IMR-90 (cell line): ENCODE measurements around the gene GLP2R. TPM values are rescaled to one million over a fixed set of nuclear protein-coding genes. Genes with fewer than 3 reads are reported as not detected.

Source experiments
- ATAC-seq: fragments of 200-7000 bp; cut with Tn5 transposase; 2 replicates; pipeline ENCODE4 v1.9.1; 2020; ENCODE audit warnings: low read depth, mild to moderate bottlenecking, moderate library complexity
- BruUV-seq: library from RNA; stranded (reverse); fragments of 400-500 nt; replicated peaks from 2 replicates; lab custom pipeline; 2021; lab: Mats Ljungman, UMichigan
- CTCF ChIA-PET: fragments of 300-600 bp; formaldehyde crosslinking; extraction: SDS; loops from one replicate; lab custom pipeline; 2021; ENCODE audit warnings: antibody characterized with exemption; lab: Yijun Ruan, JAX
- POLR2A ChIA-PET: fragments of 300-600 bp; sonication (Branson Sonifier 250); formaldehyde crosslinking; loops from one replicate; lab custom pipeline; 2022; ENCODE audit warnings: antibody characterized with exemption; ENCODE audit not compliant: unreplicated experiment; lab: Charles Lee
- DNase-seq: peaks from one replicate; pipeline ENCODE4 v3.0.0; 2013
- H2AFZ ChIP-seq: replicated peaks from 2 replicates; pipeline ENCODE3; 2013; ENCODE audit warnings: low read length, mild to moderate bottlenecking; ENCODE audit not compliant: poor library complexity
- H2AK5ac ChIP-seq: 2 replicates; pipeline ENCODE4 v1.6.1; 2013; ENCODE audit warnings: low read depth, low read length, inconsistent platforms
- H2AK9ac ChIP-seq: replicated peaks from 2 replicates; pipeline ENCODE3; 2013; ENCODE audit warnings: mild to moderate bottlenecking, low read depth, low read length, moderate library complexity; ENCODE audit not compliant: poor library complexity
- H2BK120ac ChIP-seq: 2 replicates; pipeline ENCODE4 v1.6.1; 2013; ENCODE audit warnings: low read depth, low read length, inconsistent platforms
- H2BK15ac ChIP-seq: 3 replicates; pipeline ENCODE4 v1.6.1; 2013; ENCODE audit warnings: low read depth, low read length, inconsistent platforms
- H2BK20ac ChIP-seq: 2 replicates; pipeline ENCODE4 v1.6.1; 2013; ENCODE audit warnings: low read depth, mild to moderate bottlenecking, inconsistent platforms, low read length, moderate library complexity
- H2BK5ac ChIP-seq: 2 replicates; pipeline ENCODE4 v1.6.1; 2013; ENCODE audit warnings: mild to moderate bottlenecking, low read depth, low read length, inconsistent platforms; ENCODE audit not compliant: poor library complexity, severe bottlenecking
- H3K14ac ChIP-seq: replicated peaks from 2 replicates; pipeline ENCODE4 v1.6.1; 2013; ENCODE audit warnings: low read depth, low read length, inconsistent platforms
- H3K18ac ChIP-seq: 2 replicates; pipeline ENCODE4 v1.6.1; 2013; ENCODE audit warnings: low read depth, low read length, control low read depth
- H3K23ac ChIP-seq: 2 replicates; pipeline ENCODE4 v1.6.1; 2013; ENCODE audit warnings: low read depth, low read length, inconsistent platforms
- H3K27ac ChIP-seq: 2 replicates; pipeline ENCODE4 v1.5.1; 2013; ENCODE audit warnings: mild to moderate bottlenecking, control low read depth, low read length; ENCODE audit not compliant: insufficient read depth
- H3K27me3 ChIP-seq: 2 replicates; pipeline ENCODE4 v1.6.1; 2013; ENCODE audit warnings: low read length; ENCODE audit not compliant: control insufficient read depth, insufficient read depth
- H3K36me3 ChIP-seq: 2 replicates; pipeline ENCODE4 v1.6.1; 2013; ENCODE audit warnings: low read length, mixed read lengths; ENCODE audit not compliant: control insufficient read depth, insufficient read depth
- H3K4ac ChIP-seq: 2 replicates; pipeline ENCODE4 v1.6.1; 2013; ENCODE audit warnings: low read depth, low read length, inconsistent platforms
- H3K4me1 ChIP-seq: 2 replicates; pipeline ENCODE4 v1.6.1; 2013; ENCODE audit warnings: low read length, mixed read lengths; ENCODE audit not compliant: control insufficient read depth, insufficient read depth
- H3K4me2 ChIP-seq: 2 replicates; pipeline ENCODE4 v1.6.1; 2013; ENCODE audit warnings: low read depth, mild to moderate bottlenecking, control low read depth, low read length, moderate library complexity
- H3K4me3 ChIP-seq: 2 replicates; pipeline ENCODE4 v1.5.1; 2013; ENCODE audit warnings: low read depth, mild to moderate bottlenecking, control low read depth, low read length, moderate library complexity; ENCODE audit not compliant: insufficient read depth
- H3K56ac ChIP-seq: 2 replicates; pipeline ENCODE4 v1.6.1; 2013; ENCODE audit warnings: low read length, inconsistent platforms; ENCODE audit not compliant: insufficient read depth; ENCODE audit errors: extremely low read depth
- H3K79me1 ChIP-seq, 2 experiments: 2 replicates each; pipeline ENCODE4 v1.6.1; 2013; ENCODE audit warnings: low read length in 2 of 2, inconsistent platforms in 1 of 2, low read depth in 1 of 2
- H3K9ac ChIP-seq: 2 replicates; pipeline ENCODE4 v1.6.1; 2013; ENCODE audit warnings: low read depth, low read length, control low read depth
- H3K9me1 ChIP-seq: 2 replicates; pipeline ENCODE4 v1.6.1; 2013; ENCODE audit warnings: low read length, inconsistent platforms; ENCODE audit not compliant: insufficient read depth
- H3K9me3 ChIP-seq: 2 replicates; pipeline ENCODE4 v1.6.1; 2013; ENCODE audit warnings: low read length; ENCODE audit not compliant: control insufficient read depth, insufficient read depth
- H4K20me1 ChIP-seq: 2 replicates; pipeline ENCODE4 v1.6.1; 2013; ENCODE audit warnings: low read length, inconsistent platforms; ENCODE audit not compliant: insufficient read depth
- H4K5ac ChIP-seq: 2 replicates; pipeline ENCODE4 v1.6.1; 2013; ENCODE audit warnings: mild to moderate bottlenecking, low read depth, low read length, control low read depth
- H4K8ac ChIP-seq, 2 experiments: 2 replicates each; pipeline ENCODE4 v1.6.1; 2013; ENCODE audit warnings: low read depth in 2 of 2, low read length in 2 of 2, control low read depth in 1 of 2, inconsistent platforms in 1 of 2
- H4K91ac ChIP-seq: 2 replicates; pipeline ENCODE4 v1.6.1; 2013; ENCODE audit warnings: low read depth, low read length, inconsistent platforms; ENCODE audit not compliant: insufficient read depth
- BHLHE40 ChIP-seq: fragments of 150-350 bp; IDR thresholded peaks from 2 replicates; pipeline ENCODE4 v1.6.1; 2016; ENCODE audit warnings: mild to moderate bottlenecking, low read depth, low read length
- FOS ChIP-seq: fragments of 150-350 bp; IDR thresholded peaks from 2 replicates; pipeline ENCODE4 v1.6.1; 2016; ENCODE audit warnings: low read depth, low read length
- NFE2L2 ChIP-seq: fragments of 150-350 bp; IDR thresholded peaks from 2 replicates; pipeline ENCODE4 v1.6.1; 2016; ENCODE audit warnings: low read depth, mild to moderate bottlenecking, low read length
- RFX5 ChIP-seq: IDR thresholded peaks from 2 replicates; pipeline ENCODE4 v1.8.0; 2012; ENCODE audit warnings: low read depth, mild to moderate bottlenecking, low read length, moderate library complexity
- SMC3 ChIP-seq: fragments of 150-350 bp; IDR thresholded peaks from 2 replicates; pipeline ENCODE4 v1.6.1; 2016; ENCODE audit warnings: low read depth, mild to moderate bottlenecking, antibody characterized with exemption, low read length, moderate library complexity
- USF2 ChIP-seq: fragments of 150-350 bp; IDR thresholded peaks from 2 replicates; pipeline ENCODE4 v1.6.1; 2017; ENCODE audit warnings: mild to moderate bottlenecking, antibody characterized with exemption, low read length, low read depth
- WGBS, 2 experiments: methylation state at CpG; one replicate each; pipeline versions ENCODE4 v1.1.5 to v1.1.7; 2013; ENCODE audit warnings: missing lambda C conversion rate in 2 of 2; ENCODE audit not compliant: insufficient read length in 1 of 2; ENCODE audit errors: extremely low coverage in 2 of 2; 5-methylcytosine and 5-hydroxymethylcytosine counted together
- dilution Hi-C: fragments of 300-500 bp; cut with HindIII; formaldehyde crosslinking; loops from one replicate; pipeline ENCODE4 v1.14.3; 2018; ENCODE audit warnings: low sequenced_read_pairs; ENCODE audit not compliant: unreplicated experiment
- in situ Hi-C: fragments of 300-500 bp; cut with MboI; formaldehyde crosslinking; loops from 3 replicates; pipeline ENCODE4 v1.14.3; 2019; ENCODE audit warnings: low sequenced_read_pairs, inconsistent platforms, mixed read lengths
- intact Hi-C: fragments of 100-400 bp; cut with micrococcal nuclease; formaldehyde crosslinking; loops from 2 replicates; pipeline ENCODE4 v1.10.0; 2022
- polyA plus RNA-seq, 3 experiments: library from polyadenylated mRNA; depleted of rRNA; stranded (reverse); fragments of >200 nt; gene quantifications; 2 replicates each; pipeline ENCODE4 v1.2.3, GENCODE V29; 2012; ENCODE audit warnings: low replicate concordance in 1 of 3
- total RNA-seq: library from RNA; depleted of rRNA; stranded (reverse); fragments of >200 nt; gene quantifications from 2 replicates; pipeline ENCODE4 v1.2.3, GENCODE V29; 2012
- TF ChIP-seq, protein P1 (sequence below): fragments of 150-350 bp; IDR thresholded peaks from 2 replicates; pipeline ENCODE4 v1.6.1; 2016; ENCODE audit warnings: low read depth, mild to moderate bottlenecking, low read length, moderate library complexity, borderline replicate concordance

GLP2R gene
- total and polyA plus RNA-seq, 2 of the 4 experiments (the other 2 are of a cell fraction), result 0.07 TPM; not detected in 1

GRCh38 chr17:9874722-9875121 is 49.0 kb downstream of the GLP2R start:
- dilution Hi-C loops (no loop called here), intact Hi-C loops (no loop called here), in situ Hi-C loops (no loop called here)
- TF ChIP-seq RFX5 (no peak), NFE2L2 (no peak), BHLHE40 (no peak), USF2 (no peak), SMC3 (no peak), FOS (no peak)
- TF ChIP-seq, protein P1, sequence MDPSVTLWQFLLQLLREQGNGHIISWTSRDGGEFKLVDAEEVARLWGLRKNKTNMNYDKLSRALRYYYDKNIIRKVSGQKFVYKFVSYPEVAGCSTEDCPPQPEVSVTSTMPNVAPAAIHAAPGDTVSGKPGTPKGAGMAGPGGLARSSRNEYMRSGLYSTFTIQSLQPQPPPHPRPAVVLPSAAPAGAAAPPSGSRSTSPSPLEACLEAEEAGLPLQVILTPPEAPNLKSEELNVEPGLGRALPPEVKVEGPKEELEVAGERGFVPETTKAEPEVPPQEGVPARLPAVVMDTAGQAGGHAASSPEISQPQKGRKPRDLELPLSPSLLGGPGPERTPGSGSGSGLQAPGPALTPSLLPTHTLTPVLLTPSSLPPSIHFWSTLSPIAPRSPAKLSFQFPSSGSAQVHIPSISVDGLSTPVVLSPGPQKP, result no peak
- Histone ChIP-seq H4K20me1 (no peaks in the 10 kb centered on the region), H4K5ac (0 out of 2 replicates have a peak overlapping the region, but pooled peaks have one; percentile 16), H3K9me3 (no peaks in the 10 kb centered on the region; the same call in 1 of the 2 replicates), H2AK9ac (no peak overlapping the region), H3K9ac (no peak overlapping the region), H4K91ac (no peak overlapping the region), H3K4me1 (no peaks in the 10 kb centered on the region; the same call in 1 of the 2 replicates), H3K56ac (no peak overlapping the region), H3K79me1 (no peaks in the 10 kb centered on the region), H2AK5ac (no peak overlapping the region), H2AFZ (no peak overlapping the region), H2BK15ac (no peak overlapping the region), H3K9me1 (no peaks in the 10 kb centered on the region), H2BK20ac (no peak overlapping the region), H2BK120ac (no peak overlapping the region), H3K23ac (no peak overlapping the region), H2BK5ac (no peak overlapping the region), H3K4me2 (no peak overlapping the region), H3K4me3 (no peak overlapping the region), H3K27me3 (no peaks in the 10 kb centered on the region), H3K14ac (no peak overlapping the region), H3K27ac (no peak overlapping the region), H4K8ac (no peak overlapping the region), H3K4ac (no peak overlapping the region), H3K18ac (no peak overlapping the region), H3K36me3 (no peaks in the 10 kb centered on the region)
- no CpG with 5 or more reads among the region's 3 CpGs for WGBS, 2 experiments
- ChIA-PET POLR2A (no interaction called here), CTCF (no interaction called here)
- DNase-seq, result no peak
- BruUV-seq, result no TSS peak
- ATAC-seq, result no peak
